Measurements from ENCODE around the gene ASGR2. TPM values are rescaled to one million over a fixed set of nuclear protein-coding genes. Genes with fewer than 3 reads are reported as not detected.

ASGR2 gene
- total RNA-seq, 2 donors from 2014 or later = 0.45 to 0.49 TPM

- H3K4me1 ChIP-seq = no peaks in the 10 kb centered on the region
- no peak overlapping the region for H3K9ac ChIP-seq (ENCODE audit: low read depth in 2 of 2, low read length in 2 of 2)
- intact Hi-C loops (cut with DNase I) = no loop called here
Measured at GRCh38 chr17:7113273-7114071, 1.1 kb downstream of the ASGR2 start.

GRCh38 chr17:7112510-7113108, 2.0 kb downstream of the ASGR2 start:
- intact Hi-C loops (cut with DNase I) = no loop called here
- Histone ChIP-seq H3K9me3 (no peaks in the 10 kb centered on the region), H3K4me3 (no peak overlapping the region), H3K9ac (ENCODE audit: low read depth in 2 of 2, low read length in 2 of 2) (no peak overlapping the region), H3K36me3 (no peaks in the 10 kb centered on the region), H3K27me3 (no peaks in the 10 kb centered on the region), H3K27ac (no peak overlapping the region), H3K4me1 (no peaks in the 10 kb centered on the region)
- DNase-seq = no peak
- no peak for TF ChIP-seq CTCF (IDR thresholded peaks at IDR 0.05)

More at GRCh38 chr17:7113273-7114071, 1.1 kb downstream of the ASGR2 start:
- Histone ChIP-seq H3K4me3 (no peak overlapping the region), H3K9me3 (no peaks in the 10 kb centered on the region), H3K27ac (no peak overlapping the region), H3K36me3 (no peaks in the 10 kb centered on the region), H3K27me3 (no peaks in the 10 kb centered on the region)
- no peak for TF ChIP-seq CTCF (IDR thresholded peaks at IDR 0.05)
- no peak for DNase-seq

GRCh38 chr17:7111784-7112509, 2.7 kb downstream of the ASGR2 start:
- H3K9me3 ChIP-seq = no peaks in the 10 kb centered on the region
- no peak overlapping the region for H3K9ac ChIP-seq (ENCODE audit: low read depth in 2 of 2, low read length in 2 of 2)
- H3K4me3 ChIP-seq = no peak overlapping the region
- intact Hi-C loops (cut with DNase I) = no loop called here
- no peak overlapping the region for H3K27ac ChIP-seq
- no peaks in the 10 kb centered on the region for H3K36me3 ChIP-seq
- no peak for DNase-seq
- H3K27me3 ChIP-seq = no peaks in the 10 kb centered on the region
- TF ChIP-seq CTCF (IDR thresholded peaks at IDR 0.05) = no peak
- no peaks in the 10 kb centered on the region for H3K4me1 ChIP-seq

GRCh38 chr17:7110617-7111306, 3.9 kb downstream of the ASGR2 start:
- Histone ChIP-seq H3K9ac (ENCODE audit: low read depth in 2 of 2, low read length in 2 of 2) (no peak overlapping the region), H3K27ac (no peak overlapping the region), H3K4me1 (no peaks in the 10 kb centered on the region), H3K4me3 (no peak overlapping the region), H3K36me3 (no peaks in the 10 kb centered on the region), H3K9me3 (no peaks in the 10 kb centered on the region), H3K27me3 (no peaks in the 10 kb centered on the region)
- no peak for DNase-seq
- no peak for TF ChIP-seq CTCF (IDR thresholded peaks at IDR 0.05)
- intact Hi-C loops (cut with DNase I) = no loop called here

Data from colonic mucosa (tissue), 4 donors.